Chondrocyte (in vitro differentiated cells): ENCODE data around the gene TEAD1. TPM values are rescaled to one million over a fixed set of nuclear protein-coding genes. Genes with fewer than 3 reads are reported as not detected.

Source experiments
- DNase-seq: peaks from one replicate; pipeline ENCODE4 v3.0.0; 2021; ENCODE audit warnings: mixed read lengths, low spot score
- H3K27ac Mint-ChIP-seq: one replicate; pipeline ENCODE4 v1.8.0; 2021; ENCODE audit warnings: mild to moderate bottlenecking, moderate library complexity, mixed read lengths; ENCODE audit not compliant: unreplicated experiment
- H3K27me3 Mint-ChIP-seq: 2 replicates; pipeline ENCODE4 v1.8.0; 2021; ENCODE audit warnings: low read depth, mixed read lengths
- H3K36me3 Mint-ChIP-seq: 2 replicates; pipeline ENCODE4 v1.8.0; 2021; ENCODE audit warnings: low read depth, mixed read lengths
- H3K4me1 Mint-ChIP-seq: 2 replicates; pipeline ENCODE4 v1.8.0; 2021; ENCODE audit warnings: low read depth, mild to moderate bottlenecking, mixed read lengths
- H3K4me3 Mint-ChIP-seq: one replicate; pipeline ENCODE4 v1.8.0; 2021; ENCODE audit warnings: mild to moderate bottlenecking, moderate library complexity, mixed read lengths; ENCODE audit not compliant: unreplicated experiment
- H3K9me3 Mint-ChIP-seq: 2 replicates; pipeline ENCODE4 v1.8.0; 2021; ENCODE audit warnings: low read depth, mixed read lengths
- total RNA-seq: library from RNA; stranded (reverse); gene quantifications from 3 replicates; pipeline ENCODE4 v1.2.1, GENCODE V29; 2021
- TF ChIP-seq, protein P1 (sequence below): fragments of 200-600 bp; sonication (generic); IDR thresholded peaks from 2 replicates; pipeline ENCODE4 v1.5.0; 2021; ENCODE audit warnings: antibody characterized with exemption, mild to moderate bottlenecking, moderate library complexity

TEAD1 gene
- total RNA-seq, 1 donor from 2014 or later = 137 TPM

DNA sequence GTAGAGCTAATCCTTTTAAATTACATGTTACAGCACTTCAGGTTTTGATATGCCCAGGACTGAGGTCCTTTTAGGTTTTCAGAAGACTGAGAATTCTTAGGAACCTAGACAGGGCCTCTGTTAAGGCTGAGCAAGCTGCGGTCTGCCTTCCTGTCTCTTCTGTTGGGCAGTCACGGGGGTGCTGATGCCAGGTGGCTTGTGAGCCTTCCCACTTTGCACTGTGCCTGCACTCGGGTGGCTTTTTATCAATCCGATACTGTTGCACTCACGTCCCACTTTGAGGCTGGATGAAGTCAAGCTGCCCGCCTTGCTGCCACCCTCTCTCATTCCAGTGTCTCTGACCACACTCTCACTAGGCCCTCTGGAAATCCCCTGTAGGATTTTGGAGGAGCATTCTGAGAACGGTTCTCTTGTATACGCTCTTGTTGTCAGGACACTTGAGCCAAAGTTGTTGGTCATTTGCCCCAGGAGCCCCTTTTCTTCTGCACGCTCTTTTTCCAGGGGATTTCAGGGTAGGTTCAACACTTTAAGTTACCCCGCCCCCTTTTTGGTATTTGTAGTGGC, 141.8 kb downstream of the TEAD1 start:
- TF ChIP-seq, protein P1, sequence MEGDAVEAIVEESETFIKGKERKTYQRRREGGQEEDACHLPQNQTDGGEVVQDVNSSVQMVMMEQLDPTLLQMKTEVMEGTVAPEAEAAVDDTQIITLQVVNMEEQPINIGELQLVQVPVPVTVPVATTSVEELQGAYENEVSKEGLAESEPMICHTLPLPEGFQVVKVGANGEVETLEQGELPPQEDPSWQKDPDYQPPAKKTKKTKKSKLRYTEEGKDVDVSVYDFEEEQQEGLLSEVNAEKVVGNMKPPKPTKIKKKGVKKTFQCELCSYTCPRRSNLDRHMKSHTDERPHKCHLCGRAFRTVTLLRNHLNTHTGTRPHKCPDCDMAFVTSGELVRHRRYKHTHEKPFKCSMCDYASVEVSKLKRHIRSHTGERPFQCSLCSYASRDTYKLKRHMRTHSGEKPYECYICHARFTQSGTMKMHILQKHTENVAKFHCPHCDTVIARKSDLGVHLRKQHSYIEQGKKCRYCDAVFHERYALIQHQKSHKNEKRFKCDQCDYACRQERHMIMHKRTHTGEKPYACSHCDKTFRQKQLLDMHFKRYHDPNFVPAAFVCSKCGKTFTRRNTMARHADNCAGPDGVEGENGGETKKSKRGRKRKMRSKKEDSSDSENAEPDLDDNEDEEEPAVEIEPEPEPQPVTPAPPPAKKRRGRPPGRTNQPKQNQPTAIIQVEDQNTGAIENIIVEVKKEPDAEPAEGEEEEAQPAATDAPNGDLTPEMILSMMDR = no peak
- DNase-seq = no peak
- H3K9me3 Mint-ChIP-seq = no peaks in the 10 kb centered on the region
- peaks cover 55% of the 10 kb centered on the region for H3K4me1 Mint-ChIP-seq
- H3K36me3 Mint-ChIP-seq = no peaks in the 10 kb centered on the region
- no peak overlapping the region for H3K27ac Mint-ChIP-seq
- H3K27me3 Mint-ChIP-seq = no peaks in the 10 kb centered on the region
- no peak overlapping the region for H3K4me3 Mint-ChIP-seq

DNA sequence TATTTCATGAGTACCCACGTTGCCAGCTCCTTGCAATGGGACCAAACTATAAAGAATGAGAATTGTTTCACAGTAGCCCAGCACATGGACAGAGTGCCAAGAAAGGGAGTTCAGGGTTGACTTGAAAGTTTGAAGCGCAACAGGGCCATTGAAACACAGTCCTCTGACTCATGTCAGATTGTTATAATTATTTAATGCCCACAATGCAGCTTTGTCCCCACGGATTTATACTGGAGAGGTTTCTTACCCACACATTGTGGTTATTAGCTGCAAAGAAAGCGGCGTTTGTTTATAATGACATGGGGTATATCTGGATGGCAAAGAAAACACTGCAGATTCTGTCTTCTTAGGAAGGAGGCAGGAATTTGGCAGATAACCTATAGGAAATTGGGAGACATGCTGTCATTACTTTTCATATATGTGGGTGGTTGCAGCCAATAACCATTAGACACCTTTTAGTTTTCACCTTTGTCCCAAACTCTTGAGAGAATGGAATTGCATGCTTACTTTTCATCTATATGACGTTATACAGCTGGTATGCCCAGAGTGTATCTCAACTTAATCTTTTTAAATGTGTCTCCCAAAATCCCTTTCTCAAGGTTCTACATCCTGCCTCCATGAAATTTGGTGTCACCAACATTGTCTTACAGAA, 143.6 kb downstream of the TEAD1 start:
- Mint-ChIP-seq H3K9me3 (no peaks in the 10 kb centered on the region), H3K36me3 (no peaks in the 10 kb centered on the region), H3K27ac (peak overlapping the region; percentile 6), H3K4me3 (no peak overlapping the region), H3K27me3 (no peaks in the 10 kb centered on the region), H3K4me1 (peaks cover 50% of the 10 kb centered on the region)
- TF ChIP-seq, protein P1 = no peak
- DNase-seq = no peak

DNA sequence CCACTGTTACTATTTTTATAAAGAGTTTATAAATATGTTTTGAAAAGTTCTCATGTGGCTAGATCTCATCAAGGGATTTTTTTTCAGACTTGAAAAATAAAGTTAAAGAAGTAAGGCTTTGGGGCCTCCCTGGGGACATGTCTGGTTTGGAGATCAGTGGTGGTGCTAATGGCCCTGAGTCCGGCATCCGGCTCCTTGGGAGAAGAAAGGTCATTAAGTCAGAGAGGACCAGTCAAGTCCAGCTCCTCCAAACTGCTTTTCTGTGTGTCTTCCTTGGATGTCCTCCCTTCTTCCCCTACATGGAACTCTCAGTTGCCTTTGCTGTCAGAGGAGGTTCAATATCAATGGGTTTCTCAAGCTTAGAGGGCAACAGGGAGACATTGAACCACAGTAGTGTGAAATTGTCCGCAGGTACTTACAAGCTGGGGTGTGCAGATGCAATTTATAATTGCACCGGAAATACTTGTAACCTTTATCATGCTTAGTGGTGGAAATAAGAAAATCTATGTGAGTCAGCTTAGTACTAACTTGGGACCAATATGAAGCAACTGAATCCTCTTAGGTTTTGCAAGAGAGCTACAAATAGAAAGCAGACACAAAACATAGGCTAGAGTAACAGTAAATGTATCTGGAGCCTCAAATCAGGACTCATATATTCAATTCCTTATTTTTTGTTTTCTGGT, 144.3 kb downstream of the TEAD1 start:
- Mint-ChIP-seq H3K27me3 (no peaks in the 10 kb centered on the region), H3K36me3 (no peaks in the 10 kb centered on the region), H3K4me3 (no peak overlapping the region), H3K4me1 (peaks cover 44% of the 10 kb centered on the region), H3K9me3 (no peaks in the 10 kb centered on the region), H3K27ac (peak overlapping the region; percentile 70)
- DNase-seq = no peak
- TF ChIP-seq, protein P1 = no peak

DNA sequence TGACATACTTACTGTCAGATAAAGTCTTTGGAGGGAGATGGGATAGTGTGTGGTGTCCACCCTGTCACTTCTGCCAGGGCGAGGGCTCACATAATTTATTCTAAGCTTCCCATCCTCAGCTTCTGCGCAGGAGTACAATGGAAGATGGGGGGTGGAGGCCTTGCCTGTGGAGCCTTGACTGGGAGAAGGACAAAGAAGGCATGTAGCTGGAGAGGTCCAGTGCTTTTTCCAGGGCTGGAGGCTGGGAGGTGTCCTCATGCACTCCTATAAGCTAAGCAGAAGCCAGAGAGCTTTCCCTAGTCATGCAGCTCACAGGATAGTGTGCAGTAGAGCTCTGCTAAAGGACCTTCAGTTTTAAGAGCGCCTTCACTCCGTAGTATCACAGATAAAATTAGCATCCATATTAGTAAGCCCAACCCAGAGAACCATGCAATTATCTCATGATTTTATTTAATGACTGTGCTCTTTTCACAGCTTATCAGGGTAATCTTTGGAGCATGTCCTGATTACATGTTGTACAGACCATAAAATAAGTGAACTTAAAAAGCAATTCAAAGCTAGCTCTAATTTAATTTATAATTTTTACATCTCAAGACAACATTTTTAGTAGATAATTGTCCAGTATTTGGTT, 148.3 kb downstream of the TEAD1 start:
- Mint-ChIP-seq H3K27ac (no peak overlapping the region), H3K27me3 (no peaks in the 10 kb centered on the region), H3K9me3 (peaks cover 3% of the 10 kb centered on the region), H3K4me3 (no peak overlapping the region), H3K36me3 (no peaks in the 10 kb centered on the region), H3K4me1 (peaks cover 30% of the 10 kb centered on the region)
- TF ChIP-seq, protein P1 = no peak
- DNase-seq = no peak
